ENCODE results near the gene MED22.
"Not testable (repeated sequence)": the region's sequence is repeated elsewhere in the genome, so short reads cannot be mapped to it uniquely, and the experiment has no call there.

MED22 gene

GRCh38 chr9:133303266-133304157 is 44.4 kb downstream of the MED22 start:
- no peak for DNase-seq

GRCh38 chr9:133301253-133302230 is 46.4 kb downstream of the MED22 start:
- DNase-seq = no peak

- DNase-seq = not testable (repeated sequence)
Observed at GRCh38 chr9:133299996-133300395, 47.9 kb downstream of the MED22 start.

GRCh38 chr9:133294257-133294656 is 53.7 kb downstream of the MED22 start:
- no peak for DNase-seq

- no peak for DNase-seq
Observed at GRCh38 chr9:133290751-133291302, 57.1 kb downstream of the MED22 start.
